Measurements from ENCODE around the gene FAM170B.
A peak's percentile ranks its signal among the peaks of the same experiment; 100 is the strongest.

FAM170B gene

DNA sequence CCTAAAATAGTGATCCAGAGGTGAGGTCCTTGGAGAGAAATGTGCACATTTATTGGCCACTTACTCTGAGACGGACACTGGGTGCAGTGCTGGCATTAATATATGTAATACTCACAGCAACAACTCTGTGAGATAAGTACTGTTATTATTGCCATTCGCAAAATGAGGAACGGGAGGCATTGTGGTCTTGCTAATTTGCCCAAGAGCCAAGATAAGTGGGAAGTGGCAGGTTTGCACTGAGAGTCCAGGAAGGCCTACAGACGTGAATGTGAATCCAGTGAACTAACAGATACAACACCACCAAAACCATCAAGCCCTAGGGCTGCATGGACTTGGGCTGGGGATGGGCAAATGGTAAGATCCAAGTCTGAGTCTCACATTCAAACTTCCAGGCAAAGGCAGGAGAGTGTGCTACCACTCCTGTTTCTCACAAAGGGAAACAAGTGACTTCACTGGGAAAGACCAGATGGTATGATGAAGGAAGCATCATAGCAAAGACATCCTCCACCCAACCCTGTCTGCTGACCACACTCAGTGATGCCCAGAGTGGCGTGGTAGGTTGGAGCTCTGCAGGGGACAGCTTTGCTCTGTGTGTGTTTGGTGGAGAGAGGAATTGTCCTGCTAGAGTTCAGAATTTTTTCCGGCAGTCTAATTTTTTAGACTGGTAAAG is 35.1 kb upstream of the FAM170B start:
- peak; percentile 51 for DNase-seq

DNA sequence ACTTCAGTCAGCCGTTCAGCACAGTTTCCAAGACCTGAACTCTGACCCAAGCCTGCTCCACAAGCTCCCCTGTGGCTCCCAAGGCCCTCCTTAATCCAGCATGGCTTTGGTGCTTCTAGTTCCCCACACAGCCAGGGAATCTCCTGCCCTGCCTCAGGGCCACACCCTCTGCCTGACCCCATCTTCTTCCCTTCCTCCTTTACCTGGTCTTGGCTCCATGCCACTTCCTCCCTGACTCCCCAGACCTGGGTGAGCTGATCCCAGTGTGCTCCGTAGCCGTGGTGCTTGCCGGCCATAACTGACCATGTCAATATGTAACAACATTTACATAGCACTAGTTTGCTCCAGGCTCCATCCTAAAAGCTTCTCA is 34.3 kb upstream of the FAM170B start:
- DNase-seq = no peak

DNA sequence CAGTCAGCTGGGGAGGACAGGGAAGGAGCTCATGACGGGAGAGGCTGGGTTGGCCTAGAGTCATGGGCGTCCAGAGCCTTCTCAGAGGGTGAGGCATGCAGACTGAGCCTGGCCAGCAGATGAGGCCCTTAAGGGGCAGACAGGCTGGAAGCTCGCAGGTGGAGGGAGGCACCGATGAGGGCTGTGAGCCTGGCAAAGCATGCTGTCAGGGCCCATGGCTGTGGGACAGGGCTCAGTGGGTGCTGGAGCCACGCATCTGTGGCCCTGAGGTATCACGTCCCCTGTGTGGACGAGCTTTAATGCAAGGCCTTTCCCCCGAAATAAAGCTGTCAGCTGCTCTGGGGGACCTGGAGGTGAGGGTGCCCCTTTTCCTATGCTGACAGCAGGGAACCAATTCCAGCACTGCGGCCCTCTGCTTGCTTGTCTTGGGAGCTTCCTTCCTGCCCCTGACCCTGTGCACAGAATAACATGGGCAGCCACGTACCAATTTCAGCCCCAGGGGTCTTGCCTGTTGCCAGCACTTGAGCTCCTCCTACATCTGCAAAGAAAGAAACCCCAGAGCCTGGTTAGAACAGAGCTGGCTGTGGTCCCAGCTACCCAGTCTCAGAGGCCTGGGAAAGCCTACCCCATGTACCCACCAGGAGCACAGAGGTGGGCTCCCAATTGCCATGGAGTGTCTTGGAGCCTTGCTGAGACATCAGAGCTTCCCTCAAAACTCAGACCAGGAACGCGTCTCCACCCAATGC is 33.8 kb upstream of the FAM170B start:
- DNase-seq = no peak

GRCh38 chr10:49166484-49167400 is 32.9 kb upstream of the FAM170B start:
- DNase-seq = no peak

DNA sequence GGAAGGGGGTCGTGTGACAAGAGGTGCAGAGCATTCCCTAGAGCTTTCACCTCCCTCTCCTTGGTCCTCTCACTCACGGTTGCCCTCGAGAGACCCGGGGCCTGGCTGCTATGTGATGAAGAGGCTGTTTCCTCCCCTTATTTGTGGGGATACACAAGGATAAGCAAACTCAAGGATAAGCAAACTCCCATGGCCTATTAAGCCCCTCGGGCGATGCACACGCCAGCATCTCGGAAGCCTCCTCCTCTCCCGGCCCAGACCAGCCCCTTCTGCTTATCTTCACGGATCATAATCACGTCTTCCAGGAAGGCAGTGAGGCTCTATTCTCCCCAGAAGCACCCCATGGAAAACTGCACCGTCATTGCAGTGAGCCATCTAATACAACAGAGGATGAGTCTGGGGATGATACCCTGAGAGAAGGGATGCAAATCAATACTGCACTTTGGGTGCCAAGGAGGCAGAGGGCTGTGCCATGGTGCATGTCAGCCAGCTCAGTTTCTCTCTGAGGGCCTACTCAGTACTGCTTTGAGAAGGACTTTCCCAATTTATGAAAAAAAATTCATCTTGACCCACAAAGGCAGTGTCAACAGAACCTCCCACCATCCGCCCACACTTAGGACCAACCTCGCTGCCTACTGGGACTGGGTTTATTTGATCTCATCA is 32.1 kb upstream of the FAM170B start:
- DNase-seq = peak; percentile 74

DNA sequence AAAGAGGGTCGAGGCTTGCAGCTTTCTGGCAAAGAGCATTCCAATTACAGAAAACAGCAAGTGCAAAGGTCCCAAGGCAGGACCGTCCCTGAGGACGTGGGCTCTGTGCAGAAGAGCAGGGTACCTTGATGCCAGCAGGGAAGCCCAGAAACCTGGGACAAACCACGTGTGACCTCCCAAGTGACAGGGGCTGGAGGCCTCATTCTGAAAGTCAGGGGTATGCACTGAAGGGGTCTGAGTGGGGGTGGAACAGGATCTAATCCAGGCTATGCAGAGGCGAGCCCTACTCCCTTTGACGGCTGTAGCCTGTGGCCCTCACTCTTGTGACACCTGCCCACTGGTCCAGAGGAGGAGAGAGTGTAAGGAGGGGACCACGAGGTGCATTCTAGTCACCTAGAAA is 31.4 kb upstream of the FAM170B start:
- DNase-seq = no peak

- DNase-seq = peak; percentile 60
These were observed 30.9 kb upstream of the FAM170B start for GRCh38 chr10:49164559-49165188.

- peak; percentile 66 for DNase-seq
These were observed 29.9 kb upstream of the FAM170B start for GRCh38 chr10:49163741-49164140.

DNA sequence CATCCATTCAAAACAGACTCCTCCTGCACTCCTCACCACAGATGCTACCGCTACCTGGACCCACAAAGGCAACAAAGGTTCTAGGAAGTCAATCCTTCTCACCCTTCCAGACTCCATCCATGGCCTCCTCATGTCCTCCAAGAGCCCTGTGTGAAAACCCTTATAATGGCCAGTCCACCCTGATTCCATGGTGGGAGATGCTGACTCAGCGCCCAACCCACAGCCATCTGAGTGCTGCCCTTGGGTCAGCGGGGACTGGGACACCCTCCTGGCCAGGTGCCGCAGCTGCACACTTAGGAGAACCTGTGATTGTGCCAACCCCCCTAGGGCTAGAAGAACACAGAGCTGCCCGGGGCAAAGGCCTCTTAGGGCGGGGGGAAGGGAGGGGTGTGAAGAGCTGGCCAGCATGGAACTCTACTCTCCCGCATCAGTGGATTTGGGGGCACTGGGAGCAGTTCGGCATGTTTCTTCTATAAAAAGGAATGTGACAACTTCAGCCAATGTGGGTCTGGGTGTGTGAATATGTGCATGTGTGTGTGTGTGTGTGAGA is 29.0 kb upstream of the FAM170B start:
- no peak for DNase-seq

DNA sequence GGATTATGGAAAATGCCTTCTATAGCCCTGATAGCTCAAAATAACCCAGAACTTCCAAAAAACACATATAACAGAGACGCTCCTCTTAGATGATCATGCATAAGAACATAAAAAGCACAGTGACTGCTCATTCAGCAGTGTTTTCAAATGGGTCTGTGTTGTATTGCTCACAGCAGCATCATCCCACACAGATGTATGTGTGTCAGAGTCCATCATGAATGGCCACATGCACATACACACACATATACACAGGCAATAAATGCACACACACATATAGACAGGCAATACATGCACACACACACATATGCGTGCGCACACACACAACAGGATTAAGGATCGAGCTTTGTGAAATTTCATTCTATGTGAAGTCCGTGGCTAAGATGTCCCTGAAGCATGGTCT is 28.2 kb upstream of the FAM170B start:
- DNase-seq = no peak

DNA sequence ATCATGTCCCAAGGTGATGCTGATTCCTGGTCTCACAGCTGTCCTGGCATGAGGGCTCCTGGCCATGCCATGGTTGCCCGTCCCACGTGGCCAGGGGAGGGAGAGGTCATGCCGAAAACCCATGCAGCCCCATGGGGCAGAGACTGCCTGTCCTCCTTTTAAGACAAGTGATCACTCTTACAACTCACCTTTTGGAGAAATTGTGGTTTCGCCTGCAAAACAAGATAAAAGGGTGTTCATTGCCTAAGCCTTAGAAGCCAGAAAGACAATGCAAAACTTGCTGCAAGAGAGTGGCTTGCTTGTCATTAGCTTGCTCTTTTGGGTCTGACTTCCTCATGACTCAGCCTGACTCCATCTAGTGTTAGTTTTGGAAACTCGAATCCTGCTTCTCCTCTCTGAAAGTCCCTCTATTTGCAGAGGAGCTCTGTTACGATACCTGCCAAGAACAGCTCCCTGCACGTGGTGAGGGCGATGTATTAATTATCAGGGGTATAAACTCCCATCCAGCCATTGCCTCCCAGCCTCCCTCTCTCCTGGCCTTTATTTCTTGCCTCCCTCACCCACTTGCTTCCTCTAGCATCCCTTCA is 27.7 kb upstream of the FAM170B start:
- DNase-seq = peak; percentile 68

DNA sequence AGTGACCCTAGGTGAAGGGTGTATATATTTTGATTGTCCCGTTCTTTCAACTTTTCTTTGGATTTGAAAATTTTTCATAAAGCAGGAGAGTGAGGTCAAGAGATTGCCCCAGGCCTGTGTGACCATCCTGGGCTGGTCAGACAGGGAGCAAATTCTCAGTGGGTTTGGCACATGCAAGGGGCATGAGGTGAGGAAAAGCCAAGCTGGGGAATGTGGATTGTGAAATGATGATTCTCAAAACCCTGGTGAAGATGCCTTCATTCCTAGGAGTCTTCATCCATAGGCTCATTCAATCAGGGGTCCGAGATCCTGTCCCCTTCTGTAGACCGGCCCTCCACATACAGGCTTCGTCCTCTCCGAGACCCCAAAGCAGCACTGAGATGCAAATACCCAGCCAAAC is 27.0 kb upstream of the FAM170B start:
- DNase-seq = no peak

- no peak for DNase-seq
These were observed 26.3 kb upstream of the FAM170B start for GRCh38 chr10:49160110-49160509.

- DNase-seq = no peak
These were observed 25.1 kb upstream of the FAM170B start for GRCh38 chr10:49158915-49159314.

DNA sequence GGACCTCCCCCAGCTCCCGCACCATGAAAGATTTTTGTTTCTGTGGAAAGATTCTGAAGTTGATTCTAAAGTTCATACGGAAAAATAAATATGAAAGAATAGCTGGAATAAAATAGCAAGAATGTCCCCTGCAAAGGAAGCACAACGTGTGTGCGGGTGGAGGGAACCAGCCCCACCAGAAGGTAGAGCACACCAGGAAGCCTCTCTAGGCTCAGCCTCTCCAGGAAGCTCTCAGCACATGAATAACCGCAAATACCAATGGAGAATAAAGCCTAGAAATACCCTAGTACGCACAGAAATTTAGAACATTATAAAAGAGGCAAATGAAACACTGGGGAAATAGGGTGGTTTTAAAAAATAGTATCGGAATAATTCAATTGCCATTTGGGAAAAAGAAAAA is 24.6 kb upstream of the FAM170B start:
- DNase-seq = no peak

DNA sequence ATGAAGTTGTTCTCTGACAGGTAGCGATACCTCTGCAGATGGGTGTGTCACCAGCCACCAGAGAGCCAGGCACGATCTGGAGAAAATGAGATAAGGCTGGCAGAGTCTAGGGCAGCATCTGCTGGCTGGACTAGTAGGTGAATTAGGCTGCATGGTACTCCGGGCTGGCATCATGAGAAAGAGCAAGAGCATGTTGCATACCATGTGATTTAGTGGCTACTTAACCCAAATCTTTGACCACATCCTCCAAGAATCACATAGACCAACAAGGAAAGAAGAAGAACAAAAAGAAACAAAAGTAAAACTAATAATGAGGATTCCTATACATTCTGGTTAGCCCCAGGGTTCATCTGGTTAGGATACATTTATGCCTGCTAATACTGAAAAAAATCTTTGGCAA is 23.4 kb upstream of the FAM170B start:
- no peak for DNase-seq

DNA sequence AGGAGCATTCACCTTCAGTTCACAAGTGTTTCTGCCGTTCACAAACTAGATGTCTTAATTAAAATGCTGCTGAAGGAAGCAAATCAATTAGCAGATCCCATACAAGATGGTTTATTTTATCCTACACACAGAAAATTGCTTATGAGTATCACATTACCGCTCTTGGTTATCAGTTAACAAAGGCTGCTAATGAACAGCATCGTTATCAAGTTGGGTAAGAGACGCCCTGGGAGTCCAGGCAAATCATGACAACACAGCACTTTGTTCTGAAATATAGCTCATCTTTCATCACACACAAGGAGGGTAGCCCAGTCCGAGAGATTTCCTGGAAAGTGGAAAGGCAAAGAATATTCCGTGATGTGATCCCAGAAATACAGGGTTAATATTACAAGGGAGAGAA is 20.8 kb upstream of the FAM170B start:
- DNase-seq = no peak

GRCh38 chr10:49153971-49154370 is 20.1 kb upstream of the FAM170B start:
- DNase-seq = no peak

DNA sequence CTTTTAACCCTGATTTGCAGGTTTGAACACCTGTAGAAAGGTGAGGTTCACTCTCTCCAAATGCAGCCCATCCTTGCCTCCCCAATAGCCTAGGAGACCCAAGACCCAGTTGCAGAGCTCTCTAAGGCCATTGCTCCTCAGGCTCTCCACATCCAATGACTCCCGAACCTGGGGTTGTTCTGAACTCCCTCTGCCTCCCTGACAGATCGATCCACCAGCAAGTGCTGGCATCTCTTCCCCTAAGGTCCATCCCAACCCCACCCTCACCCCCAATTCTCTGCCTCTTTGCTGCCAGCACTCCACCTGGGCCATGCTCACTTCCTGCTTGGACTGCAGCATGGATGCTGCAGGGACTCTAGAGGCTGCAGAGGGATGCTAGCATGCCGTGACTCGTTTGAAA is 19.3 kb upstream of the FAM170B start:
- DNase-seq = no peak

GRCh38 chr10:49152663-49153062 is 18.8 kb upstream of the FAM170B start:
- no peak for DNase-seq

DNA sequence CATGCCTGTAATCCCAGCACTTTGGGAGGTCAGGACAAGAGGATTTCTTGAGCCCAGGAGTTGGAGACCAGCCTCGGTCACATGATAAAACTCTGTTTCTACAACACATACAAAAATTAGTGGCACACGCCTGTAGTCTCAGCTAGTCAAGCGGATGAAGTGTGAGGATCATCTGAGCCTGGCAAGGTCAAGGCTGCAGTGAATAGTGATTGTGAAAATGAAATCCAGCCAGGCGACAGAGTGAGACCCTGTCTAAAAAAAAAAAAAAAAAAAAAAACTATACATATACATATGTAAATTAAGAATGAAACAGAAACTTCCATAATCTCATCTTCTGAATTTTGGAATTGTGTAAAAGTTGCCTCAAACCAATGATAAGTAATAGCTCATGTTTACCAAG is 18.2 kb upstream of the FAM170B start:
- no peak for DNase-seq

- no peak for DNase-seq
These were observed 17.7 kb upstream of the FAM170B start for GRCh38 chr10:49151481-49151880.

Measured in suppressor macrophage treated with lipopolysaccharide for 4 hours (primary cell).